GM19438 (cell line): ENCODE measurements around the gene CDC42BPA.
"Not testable (repeated sequence)": the region's sequence is repeated elsewhere in the genome, so short reads cannot be mapped to it uniquely, and the experiment has no call there.

Experiments
- ATAC-seq: cut with Tn5 transposase; IDR thresholded peaks from one replicate; pipeline ENCODE4 v1.9.1; 2021; ENCODE audit warnings: low read depth; ENCODE audit not compliant: unreplicated experiment

The CDC42BPA gene

DNA sequence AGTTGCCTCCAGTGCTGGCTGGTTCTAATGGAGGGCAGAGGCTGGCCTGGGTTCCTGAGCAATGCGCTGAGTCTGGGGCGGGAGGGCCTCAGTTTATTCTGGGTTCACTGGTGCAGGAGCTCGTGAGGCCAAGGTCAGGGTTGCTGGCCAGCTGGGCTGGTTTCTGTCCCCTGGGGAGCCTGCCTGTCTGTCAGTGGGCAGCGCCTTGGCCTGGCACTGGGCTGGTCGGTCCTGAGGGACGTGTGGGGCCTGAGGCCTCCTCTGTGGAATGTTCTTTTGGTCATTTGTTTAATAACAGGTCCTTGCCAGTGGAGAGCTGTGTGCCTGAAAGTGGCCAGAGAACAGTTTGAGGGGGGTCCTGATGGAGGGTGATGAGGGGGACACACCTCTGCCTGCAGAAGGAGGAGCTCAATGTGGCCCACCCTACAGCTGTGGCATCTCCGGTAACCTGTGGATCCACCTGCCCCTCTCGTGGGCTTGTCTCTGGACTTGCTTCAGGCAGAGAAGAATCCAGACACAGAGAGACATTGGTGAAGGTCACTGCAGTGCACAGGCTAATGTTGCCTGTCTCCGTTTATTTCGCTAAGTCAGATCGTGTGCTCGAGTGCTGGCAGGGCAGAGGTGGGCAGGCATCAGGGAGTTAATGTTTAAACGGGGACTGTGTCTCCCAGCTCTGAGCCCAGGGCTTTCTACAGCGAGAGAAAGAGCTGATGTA, 343.6 kb downstream of the CDC42BPA start:
- ATAC-seq = no peak

DNA sequence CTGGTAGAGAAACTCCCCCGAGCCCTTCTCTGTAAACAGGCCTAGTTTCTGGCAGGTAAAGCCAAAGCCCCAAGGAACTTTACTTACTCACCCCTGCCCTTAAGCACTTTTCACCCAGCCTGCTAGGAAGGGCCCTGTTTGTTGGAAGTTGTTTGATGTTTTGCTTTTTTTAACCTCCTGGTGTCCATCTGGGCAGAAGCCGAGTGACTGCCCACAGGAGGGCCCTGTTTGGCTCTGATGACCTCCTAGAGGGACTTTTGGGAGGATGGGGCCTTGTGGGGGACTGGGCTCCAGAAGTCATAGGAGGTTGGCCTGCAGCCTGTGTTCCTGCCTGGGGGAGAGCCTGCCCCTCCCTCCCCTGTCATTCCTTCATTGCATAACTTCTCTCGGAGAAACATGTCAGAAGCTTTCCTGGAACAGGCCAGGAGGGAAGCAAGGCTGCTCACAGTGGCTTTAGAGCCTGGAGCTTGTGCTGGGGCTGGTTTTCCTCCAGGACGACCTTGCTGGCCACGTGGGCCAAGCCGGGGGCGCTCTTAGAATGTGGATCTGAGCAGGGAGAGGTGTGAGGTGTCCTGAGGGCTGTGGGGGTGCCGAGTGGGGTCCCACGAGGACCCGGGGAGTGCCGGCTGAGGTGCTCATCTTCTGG, 344.3 kb downstream of the CDC42BPA start:
- ATAC-seq = no peak

DNA sequence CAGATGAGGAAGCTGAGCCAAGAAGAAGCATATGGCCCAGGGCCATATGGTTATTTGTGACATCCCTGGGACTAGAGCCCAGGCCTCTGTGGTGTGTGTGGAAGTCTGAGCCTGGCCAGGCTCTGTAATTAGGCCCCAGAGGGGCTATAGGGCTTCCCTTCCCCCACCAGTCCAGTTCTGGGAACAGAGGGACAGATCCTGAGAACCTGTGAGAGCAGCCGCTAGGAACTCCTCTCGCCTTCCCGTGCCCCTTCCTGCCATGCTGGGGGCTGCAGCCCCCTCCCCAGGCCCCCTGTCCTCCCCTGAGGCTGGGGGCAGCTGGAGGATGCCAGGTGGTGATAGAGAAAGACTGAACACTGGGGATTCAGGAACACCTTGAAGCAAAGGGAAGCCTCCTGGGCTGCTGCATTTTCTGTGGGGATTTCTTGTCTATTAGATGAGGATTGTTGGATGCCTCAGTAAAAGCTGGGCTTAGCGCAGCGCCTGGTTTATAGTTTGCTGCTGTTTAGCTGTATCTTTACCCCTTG, 344.9 kb downstream of the CDC42BPA start:
- no peak for ATAC-seq

DNA sequence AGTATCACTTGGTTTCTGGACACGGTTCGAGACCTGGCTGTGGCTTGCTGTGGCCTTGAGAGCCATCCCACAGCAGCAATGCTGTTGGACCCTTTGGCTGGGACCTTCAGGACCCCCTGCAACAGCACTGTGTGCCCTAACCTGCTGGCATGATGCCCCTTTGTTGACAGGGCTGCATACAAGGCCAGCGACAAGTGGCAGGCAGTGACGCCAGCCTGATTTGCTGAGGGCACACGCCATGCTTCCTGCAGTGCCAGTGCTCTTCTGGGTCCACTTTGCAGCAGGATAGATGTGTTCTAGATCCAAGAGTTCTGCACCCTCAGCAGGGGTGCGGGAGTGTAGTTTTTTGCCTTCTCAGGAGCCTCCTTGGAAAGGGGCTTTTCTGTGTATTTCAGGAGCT, 345.4 kb downstream of the CDC42BPA start:
- ATAC-seq = no peak

DNA sequence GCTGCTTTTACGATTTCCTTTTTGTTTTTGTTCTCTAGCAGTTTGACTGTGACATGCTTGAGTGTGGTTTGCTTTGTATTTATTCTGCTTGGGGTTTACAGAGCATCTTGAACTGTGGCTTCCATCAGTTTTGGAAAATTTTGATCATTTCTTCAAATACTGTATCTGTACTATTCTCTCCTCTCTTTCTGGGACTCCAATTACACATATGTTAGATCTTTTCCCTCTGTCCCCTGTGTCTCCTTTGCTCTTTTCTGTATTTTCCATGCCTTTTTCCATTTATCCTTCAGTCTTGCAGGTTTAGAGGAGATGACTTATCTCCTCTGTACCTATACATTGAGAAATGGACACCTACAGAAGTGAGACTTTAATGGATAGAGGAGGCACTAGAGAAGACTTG, 346.5 kb downstream of the CDC42BPA start:
- no peak for ATAC-seq

DNA sequence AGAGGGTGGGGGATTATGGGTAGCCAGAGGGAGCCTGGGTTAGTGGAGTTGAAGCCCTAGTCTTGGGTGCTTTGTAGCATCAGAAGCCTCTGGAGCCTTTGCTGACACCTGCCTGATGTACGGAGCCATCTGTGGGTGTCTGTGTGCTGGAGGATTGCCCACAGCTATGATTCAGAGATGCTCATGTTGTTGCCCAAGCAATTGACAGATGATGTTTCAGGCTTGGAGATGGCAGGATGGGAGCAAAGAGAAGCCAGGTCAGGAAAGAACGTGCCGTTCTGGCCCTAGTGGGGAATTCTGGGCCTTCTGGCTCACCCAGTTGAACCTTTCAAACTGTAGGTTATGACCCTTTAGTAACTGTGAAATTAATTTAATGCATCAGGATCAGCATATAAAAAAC, 350.6 kb downstream of the CDC42BPA start:
- ATAC-seq = no peak

DNA sequence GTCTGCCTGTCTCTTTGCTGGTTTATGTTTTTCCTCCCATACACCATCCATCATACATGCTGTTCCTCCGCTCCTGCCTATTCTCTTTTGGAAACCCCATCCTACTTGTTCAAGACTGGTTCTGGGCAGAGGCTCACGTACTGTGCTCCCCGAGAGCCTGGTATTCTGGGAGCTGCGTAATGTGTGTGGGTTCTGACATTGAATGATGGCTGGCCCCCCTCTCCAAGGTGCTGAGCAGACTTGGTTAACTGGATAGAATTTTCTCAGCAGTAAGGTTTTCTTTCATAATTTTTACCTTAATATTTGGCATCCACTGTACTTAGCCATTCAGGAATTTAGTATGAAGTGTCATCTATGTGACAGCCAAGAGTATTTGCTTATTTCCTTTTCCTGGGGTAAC, 351.6 kb downstream of the CDC42BPA start:
- no peak for ATAC-seq

DNA sequence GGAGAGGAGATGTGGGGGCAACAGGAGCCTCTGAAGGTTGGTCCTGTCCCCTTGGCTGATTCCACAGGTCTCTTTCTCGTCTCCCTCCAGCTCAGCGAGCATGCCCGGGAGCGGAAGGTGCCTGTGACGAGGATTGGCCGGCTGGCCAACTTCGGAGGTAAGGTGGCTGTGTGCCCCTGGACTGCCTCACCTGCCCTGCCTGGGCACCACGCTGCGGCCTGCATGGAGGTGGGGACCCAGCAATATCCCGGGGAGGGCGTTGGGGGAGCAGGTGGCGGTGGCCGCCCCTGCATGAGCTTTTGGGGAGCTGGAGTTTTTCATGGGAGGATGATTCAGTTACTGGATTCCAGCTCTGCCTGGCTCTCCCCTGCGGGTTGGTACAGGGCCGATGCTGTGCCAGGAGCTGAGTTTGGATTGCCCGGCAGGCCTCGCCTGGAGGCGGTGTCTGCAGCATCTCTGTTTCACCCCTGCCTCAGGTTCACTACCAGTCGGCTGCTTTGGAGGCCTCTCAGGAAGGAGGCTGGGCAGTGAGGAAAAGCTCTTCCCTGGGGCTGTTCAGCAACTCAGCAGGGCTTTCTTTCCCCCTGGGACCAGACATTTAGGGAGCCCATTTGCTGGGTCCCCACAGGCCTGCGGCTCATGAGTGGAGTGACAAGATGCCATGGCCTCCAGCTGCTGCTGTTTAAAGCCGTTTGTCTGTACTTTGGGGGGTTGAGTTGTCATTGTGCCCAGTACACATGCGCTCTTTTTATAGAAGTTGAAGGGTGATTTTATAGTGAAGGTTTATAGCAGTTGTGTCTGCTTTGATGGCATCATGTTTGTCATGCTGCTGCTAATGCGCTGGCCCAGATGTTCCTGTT, 352.5 kb downstream of the CDC42BPA start:
- ATAC-seq = no peak

DNA sequence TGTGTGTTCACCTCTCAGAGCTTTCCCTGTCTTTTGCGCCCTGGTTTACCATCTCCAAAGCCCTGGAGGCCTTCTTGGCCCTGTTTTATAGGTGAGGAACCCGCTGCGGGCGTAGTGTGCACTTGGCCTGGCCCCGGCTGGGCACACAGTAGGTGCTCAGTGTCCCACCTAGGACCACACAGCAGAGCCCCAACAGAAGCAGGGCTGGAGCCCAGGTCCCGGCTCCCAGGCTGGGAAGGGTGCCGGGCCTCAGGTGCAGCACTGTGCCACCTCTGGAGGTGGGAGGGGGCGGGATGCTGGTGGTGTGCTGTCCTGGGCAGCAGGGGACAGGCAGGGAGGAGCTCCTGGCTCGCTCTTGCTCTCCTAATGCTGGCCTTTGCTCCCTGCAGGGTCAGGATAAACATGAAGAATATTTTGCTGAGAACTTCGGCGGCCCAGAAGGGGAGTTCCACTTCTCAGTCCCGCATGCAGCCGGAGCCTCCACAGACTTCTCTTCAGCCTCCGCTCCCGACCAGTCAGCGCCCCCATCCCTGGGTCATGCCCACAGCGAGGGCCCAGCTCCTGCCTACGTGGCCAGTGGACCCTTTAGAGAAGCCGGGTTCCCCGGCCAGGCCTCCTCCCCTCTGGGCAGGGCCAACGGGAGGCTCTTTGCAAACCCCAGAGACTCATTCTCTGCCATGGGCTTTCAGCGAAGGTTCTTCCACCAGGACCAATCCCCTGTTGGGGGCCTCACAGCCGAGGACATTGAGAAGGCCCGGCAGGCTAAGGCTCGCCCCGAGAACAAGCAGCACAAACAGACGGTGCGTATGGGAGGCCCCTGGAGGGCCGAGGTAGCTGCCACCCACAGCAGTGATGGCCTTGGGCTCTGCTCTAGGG, 353.4 kb downstream of the CDC42BPA start:
- ATAC-seq = no peak

DNA sequence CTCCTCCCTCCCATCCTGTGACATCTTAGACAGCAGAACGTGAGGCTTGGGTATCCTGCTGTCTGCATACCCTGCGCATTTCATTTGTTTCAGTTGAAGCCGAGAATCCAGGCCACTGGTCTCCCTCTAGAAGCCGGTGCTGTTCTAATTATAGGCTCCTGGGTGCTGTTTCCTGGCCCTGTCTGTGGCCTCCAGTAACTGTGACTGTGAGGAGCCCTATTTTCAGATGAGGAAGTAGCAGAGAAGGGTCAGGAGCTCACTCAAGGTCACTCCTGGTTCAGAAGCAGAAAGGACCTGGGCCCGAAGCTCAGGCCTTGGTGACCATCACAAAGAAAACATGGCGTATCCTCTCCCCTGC, 354.2 kb downstream of the CDC42BPA start:
- ATAC-seq = no peak

DNA sequence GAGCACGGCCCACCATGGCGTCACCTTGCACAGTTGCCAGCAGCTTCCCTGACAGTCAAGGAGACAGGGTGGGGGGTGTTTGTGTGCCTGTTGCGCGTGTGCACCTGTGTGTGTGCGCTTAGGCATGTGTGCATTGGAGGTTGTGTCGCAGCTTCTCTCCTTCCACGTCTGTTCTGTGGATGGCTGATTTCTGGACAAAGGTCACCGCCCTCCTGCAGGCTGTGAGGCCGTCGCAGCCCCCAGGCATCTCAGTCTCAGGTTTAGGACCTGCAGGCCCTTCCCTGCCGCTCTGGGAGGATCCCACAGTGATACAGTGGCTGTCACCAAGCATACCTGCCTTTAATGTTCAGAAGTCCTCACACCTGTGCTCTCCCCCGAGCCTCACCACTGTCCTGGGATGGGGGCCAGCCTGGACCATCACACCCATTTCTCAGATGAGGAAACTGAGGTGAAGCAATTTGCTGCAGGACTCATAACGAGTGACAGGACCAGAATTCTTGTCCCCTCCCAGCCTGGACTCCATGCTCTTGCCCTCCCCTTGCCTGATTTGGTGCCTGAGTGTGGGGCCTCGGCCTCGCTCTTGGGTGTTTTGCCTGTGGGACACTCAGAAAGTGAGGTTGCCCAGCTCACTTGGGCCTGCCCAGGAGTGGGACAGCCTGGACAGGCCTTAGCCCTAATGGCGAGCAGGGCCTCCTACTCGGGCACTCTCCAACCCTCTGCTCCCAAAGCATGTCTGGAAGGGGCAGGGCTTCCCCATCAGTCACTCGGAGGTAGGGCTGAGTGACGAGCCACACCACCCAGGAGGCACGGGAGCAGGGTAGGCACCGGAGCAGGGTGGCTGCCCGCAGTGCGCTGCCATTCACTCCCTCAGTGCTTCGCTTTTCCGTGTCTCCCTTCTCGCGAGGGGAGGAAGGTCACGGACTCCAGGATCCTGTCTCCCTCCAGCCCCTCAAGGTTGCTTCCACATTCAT, 355.6 kb downstream of the CDC42BPA start:
- ATAC-seq = no peak

DNA sequence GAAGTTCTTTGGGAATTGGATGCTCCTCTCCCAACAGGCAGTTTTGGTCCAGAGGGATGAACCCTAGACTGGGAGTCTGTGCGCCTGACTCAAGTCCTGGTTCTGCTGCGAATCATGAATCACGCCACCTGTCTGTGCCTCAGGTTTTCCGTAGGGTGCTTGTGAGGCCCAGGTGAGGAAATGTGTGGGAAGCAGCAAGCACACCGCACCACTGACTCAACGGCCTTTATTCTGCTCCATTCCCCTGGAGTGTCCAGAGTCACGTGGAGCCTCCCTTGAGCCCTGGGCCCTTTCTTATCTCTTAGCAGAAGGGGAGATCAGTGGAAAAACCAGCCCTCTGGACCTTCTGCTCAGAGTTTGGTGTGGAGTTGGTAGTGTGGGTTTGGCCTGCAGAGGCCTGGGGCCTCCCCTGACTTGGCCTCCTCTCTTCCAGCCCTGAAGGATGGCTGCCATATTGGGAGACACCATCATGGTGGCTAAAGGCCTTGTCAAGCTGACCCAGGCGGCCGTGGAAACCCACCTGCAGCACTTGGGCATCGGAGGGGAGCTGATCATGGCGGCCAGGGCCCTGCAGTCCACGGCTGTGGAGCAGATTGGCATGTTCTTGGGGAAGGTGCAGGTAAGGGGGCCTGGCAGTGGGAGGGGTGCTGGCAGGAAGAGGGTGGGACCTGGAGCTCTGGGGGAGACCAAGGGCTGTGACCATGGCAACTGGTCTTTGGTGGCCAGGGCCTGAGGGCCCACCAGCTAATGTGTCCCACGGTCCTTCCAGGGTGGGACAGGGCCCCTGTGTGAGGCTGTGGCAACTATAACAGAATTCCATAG, 357.1 kb downstream of the CDC42BPA start:
- no peak for ATAC-seq

DNA sequence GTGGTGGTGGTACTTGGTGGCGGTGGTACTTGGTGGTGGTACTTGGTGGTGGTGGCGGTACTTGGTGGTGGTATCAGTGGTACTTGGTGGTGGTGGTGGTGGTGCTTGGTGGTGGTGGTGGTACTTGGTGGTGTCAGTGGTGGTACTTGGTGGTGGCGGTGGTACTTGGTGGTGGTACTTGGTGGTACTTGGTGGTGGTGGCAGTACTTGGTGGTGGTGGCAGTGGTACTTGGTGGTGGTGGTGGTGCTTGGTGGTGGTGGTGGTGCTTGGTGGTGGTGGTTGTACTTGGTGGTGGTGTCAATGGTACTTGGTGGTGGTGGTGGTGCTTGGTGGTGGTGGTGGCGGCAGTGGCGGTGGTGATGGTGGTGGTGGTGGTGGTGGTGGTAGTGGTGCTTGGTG, 358.0 kb downstream of the CDC42BPA start:
- ATAC-seq = no peak

DNA sequence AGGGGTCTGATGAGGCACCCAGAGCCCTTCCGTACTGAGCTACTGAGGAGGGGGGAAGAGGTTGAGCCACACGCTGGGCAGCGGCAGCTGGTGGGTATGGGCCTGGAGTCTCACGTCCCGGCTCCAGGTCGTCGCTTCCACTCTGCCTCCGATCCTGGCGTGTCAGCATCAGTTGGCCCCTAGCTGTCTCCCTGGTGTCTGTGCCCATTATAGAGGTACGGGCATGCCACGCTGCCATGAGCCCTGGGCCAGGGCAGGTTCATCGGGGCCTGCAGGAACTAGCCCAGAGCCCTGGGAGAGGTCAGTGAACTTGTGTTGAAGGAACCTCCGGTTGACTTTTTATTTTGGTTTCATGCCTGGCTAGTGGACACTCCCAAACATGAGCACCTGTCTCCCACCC, 360.0 kb downstream of the CDC42BPA start:
- no peak for ATAC-seq

DNA sequence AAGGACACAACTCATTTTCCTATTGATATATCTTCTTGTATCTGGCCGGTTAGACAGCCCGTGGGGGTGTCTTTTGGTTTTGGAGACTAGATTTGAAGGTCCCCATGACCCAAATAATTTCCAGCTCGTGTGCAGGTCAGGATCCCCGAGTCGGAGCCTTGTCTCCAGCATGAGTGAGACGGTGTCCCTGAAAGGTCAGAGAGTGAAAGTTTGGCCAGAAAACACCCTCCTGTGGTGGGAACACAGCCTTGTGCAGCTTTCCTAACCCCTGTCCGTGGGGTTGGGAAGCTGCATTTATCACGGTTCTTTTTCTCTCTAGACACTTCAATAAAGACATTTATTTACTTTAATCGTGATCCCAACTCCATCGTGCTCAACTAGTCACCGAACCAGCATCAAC, 360.6 kb downstream of the CDC42BPA start:
- no peak for ATAC-seq

DNA sequence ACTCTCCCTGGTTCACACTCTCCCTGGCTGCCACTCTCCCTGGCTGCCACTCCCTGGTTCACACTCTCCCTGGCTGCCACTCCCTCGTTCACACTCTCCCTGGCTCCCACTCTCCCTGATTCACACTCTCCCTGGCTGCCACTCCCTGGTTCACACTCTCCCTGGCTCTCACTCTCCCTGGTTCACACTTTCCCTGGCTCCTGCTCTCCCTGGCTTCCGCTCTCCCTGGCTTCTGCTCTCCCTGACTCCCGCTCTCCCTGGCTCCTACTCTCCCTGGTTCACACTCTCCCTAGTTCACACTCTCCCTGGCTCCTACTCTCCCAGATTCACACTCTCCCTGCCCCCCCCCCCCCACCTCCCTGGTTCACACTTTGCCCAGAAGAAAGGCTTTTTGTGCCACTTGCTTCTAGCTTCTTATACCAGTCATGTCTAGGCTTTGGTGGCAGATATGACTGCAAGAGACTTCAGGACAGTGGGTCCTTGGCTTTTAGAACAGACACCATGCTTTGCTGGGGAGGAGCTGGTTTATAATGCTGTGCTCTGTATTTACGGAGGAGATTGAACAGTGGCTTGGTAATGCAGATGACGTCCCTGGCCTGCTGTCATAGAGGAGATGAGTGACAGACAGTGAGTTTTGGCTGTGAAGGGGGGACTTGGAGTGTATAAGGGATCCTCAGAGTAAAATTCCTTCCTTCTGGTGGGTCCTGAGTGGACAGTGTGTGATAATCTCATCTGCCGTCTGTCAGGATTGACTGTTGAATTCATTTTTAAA, 361.2 kb downstream of the CDC42BPA start:
- ATAC-seq = no peak

DNA sequence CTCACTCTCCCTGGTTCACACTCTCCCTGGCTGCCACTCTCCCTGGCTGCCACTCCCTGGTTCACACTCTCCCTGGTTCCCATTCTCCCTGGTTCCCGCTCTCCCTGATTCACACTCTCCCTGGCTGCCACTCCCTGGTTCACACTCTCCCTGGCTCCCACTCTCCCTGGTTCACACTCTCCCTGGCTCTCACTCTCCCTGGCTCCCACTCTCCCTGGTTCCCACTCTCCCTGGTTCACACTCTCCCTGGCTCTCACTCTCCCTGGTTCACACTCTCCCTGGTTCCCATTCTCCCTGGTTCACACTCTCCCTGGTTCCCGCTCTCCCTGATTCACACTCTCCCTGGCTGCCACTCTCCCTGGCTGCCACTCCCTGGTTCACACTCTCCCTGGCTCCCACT, 362.4 kb downstream of the CDC42BPA start:
- not testable (repeated sequence) for ATAC-seq

DNA sequence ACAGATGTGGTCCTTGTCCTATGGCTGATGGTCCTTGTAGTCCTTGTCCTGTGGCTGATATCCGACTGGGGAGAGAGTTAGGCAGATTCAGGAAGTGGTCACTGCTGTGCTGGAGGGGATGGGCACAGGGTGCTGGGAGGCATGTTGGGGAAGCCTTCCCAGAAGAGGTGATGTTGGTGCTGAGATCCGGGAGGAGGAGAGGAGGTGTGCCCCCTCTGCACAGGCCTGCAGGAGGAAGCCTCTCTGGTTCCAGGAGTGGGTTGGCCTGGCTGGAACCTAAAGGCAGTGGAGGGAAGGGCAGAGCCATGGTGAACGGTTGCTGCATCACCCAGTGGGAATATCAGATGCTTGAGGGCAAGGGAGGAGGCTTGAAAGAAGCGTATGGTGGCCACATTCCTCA, 363.5 kb downstream of the CDC42BPA start:
- no peak for ATAC-seq
